Lower leg skin (tissue), 3 donors: ENCODE results near the gene ABCA1.

ENCODE experiments used
- CTCF ChIP-seq, 3 donors: fragments of 450-650 bp; IDR thresholded peaks; one replicate each; pipeline ENCODE4 v1.5.1; 2016; ENCODE audit warnings: antibody characterized with exemption in 3 of 3, mild to moderate bottlenecking in 3 of 3, moderate library complexity in 2 of 3
- POLR2A ChIP-seq, 2 donors: fragments of 450-650 bp; IDR thresholded peaks; one replicate each; pipeline ENCODE4 v1.6.1; 2016 to 2017; ENCODE audit warnings: antibody characterized with exemption in 2 of 2, mild to moderate bottlenecking in 1 of 2, moderate library complexity in 1 of 2

- no peak for TF ChIP-seq POLR2A (IDR thresholded peaks at IDR 0.05)
- TF ChIP-seq CTCF (IDR thresholded peaks at IDR 0.05) = no peak
Observed at GRCh38 chr9:104944356-104944755, 16.4 kb upstream of the ABCA1 start.
